ENCODE measurements around the gene FAM234B. TPM values are rescaled to one million over a fixed set of nuclear protein-coding genes. Genes with fewer than 3 reads are reported as not detected.

The FAM234B gene
- polyA plus RNA-seq, 1 experiment, result 7.3 TPM

DNA sequence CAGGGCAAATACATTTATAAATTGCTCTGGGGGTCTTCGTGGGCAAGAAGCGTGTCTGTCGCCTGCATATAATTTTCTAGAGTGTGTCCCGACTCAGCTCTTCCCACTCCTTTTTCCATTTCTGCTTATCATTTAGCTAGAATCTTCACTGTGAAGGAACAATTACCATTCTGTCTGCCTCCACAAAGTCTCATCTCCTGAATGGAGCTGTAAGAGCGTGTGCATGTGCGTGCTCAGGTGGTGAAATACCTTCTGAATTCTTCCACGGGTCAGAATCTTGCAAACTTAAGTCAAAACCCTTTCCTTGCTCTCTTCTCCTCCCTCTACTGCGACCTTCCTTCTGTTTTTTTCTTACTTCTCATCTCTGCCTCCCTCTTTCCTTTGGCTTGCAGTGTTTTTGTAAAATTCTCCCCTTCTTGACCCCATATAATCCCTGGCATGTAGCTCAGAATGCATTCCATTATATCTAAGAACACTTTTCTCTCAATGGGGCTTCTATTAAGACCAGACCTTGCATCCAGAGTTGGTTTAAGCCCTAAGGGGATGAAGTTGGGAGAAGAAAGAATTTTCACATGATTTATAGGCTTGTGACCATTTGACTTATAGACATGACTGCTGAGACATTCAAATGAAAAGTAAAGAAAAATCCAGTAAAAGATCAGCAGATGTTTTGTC is 84.2 kb downstream of the FAM234B start:
- no peak for DNase-seq (ENCODE audit: low read depth, low spot score)
- Histone ChIP-seq H3K27me3 (ENCODE audit: control insufficient read depth, insufficient read depth, low read length) (no peaks in the 10 kb centered on the region), H3K4me3 (ENCODE audit: low read depth, low read length) (no peak overlapping the region), H3K9me3 (ENCODE audit: control insufficient read depth, insufficient read depth, low read length) (no peaks in the 10 kb centered on the region), H3K27ac (ENCODE audit: low read depth, low read length) (no peak overlapping the region)
- ChIA-PET CTCF (interaction anchor here (0.8 to 1.0 kb wide), 2 partner anchors 84 to 212 kb away, joined by 3 read pairs; no protein-coding TSS in a partner anchor), POLR2A (no interaction called here)
- TF ChIP-seq, protein P1, sequence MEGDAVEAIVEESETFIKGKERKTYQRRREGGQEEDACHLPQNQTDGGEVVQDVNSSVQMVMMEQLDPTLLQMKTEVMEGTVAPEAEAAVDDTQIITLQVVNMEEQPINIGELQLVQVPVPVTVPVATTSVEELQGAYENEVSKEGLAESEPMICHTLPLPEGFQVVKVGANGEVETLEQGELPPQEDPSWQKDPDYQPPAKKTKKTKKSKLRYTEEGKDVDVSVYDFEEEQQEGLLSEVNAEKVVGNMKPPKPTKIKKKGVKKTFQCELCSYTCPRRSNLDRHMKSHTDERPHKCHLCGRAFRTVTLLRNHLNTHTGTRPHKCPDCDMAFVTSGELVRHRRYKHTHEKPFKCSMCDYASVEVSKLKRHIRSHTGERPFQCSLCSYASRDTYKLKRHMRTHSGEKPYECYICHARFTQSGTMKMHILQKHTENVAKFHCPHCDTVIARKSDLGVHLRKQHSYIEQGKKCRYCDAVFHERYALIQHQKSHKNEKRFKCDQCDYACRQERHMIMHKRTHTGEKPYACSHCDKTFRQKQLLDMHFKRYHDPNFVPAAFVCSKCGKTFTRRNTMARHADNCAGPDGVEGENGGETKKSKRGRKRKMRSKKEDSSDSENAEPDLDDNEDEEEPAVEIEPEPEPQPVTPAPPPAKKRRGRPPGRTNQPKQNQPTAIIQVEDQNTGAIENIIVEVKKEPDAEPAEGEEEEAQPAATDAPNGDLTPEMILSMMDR (IDR thresholded peaks at IDR 0.05; ENCODE audit: low read depth, low read length), result no peak

DNA sequence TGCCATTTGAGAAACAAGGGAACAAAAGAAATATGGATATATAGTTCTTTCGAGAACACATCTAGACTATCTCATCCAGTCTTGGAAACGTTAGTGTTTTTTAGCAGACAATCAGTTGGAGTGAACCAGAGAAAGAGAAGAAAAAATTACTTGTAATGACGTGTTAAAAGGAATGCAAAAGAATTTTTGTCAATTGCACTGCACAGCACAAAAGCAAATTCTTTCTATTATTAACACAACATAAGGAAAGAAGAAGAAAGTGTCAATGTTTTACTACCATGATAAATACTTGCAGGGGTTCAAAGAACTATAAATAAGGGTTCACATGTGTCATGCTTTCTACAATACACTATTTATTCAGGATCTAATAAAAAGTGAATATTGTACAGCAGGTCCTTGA is 86.8 kb downstream of the FAM234B start:
- Histone ChIP-seq H3K9me3 (ENCODE audit: control insufficient read depth, insufficient read depth, low read length) (no peaks in the 10 kb centered on the region), H3K27me3 (ENCODE audit: control insufficient read depth, insufficient read depth, low read length) (no peaks in the 10 kb centered on the region), H3K4me3 (ENCODE audit: low read depth, low read length) (no peak overlapping the region), H3K27ac (ENCODE audit: low read depth, low read length) (no peak overlapping the region)
- TF ChIP-seq, protein P1 (IDR thresholded peaks at IDR 0.05; ENCODE audit: low read depth, low read length), result no peak
- CTCF ChIA-PET, result no interaction called here
- no peak for DNase-seq (ENCODE audit: low read depth, low spot score)
- POLR2A ChIA-PET, result no interaction called here

Other genes starting within 250 kb of the FAM234B start
- 91.3 and 113 TPM in 2 replicates for gene DDX47, start 231.0 kb upstream of the FAM234B start, polyA plus RNA-seq (2011; rRNA removed)
- 117 and 118 TPM in 2 replicates for gene GPRC5A, start 152.8 kb upstream of the FAM234B start, polyA plus RNA-seq (2011; rRNA removed)
- not detected in 2 replicates for gene GPRC5D, start 92.2 kb upstream of the FAM234B start, polyA plus RNA-seq (2011; rRNA removed)
- 57.7 and 76.3 TPM in 2 replicates for gene HEBP1, start 44.1 kb upstream of the FAM234B start, polyA plus RNA-seq (2011; rRNA removed)
- gene GSG1, start 59.3 kb downstream of the FAM234B start, polyA plus RNA-seq (2011; rRNA removed), result 1.6 and 1.7 TPM in 2 replicates
- gene EMP1, start 152.3 kb downstream of the FAM234B start, polyA plus RNA-seq (2011; rRNA removed), result 209 and 257 TPM in 2 replicates

All from AG04450 (cell line).